ENCODE measurements around the gene CACFD1. TPM values are rescaled to one million over a fixed set of nuclear protein-coding genes. Genes with fewer than 3 reads are reported as not detected.

Gene CACFD1
- total and polyA plus RNA-seq, 2 donors (not counting 3 experiments of a cell fraction or from before 2014, with no cell fraction given) = 9.7 to 11.5 TPM

- no TSS peak for BruUV-seq (replicated peaks)
Observed at GRCh38 chr9:133456409-133456808, 3.4 kb upstream of the CACFD1 start.

GRCh38 chr9:133457233-133457632 is 2.5 kb upstream of the CACFD1 start:
- dilution Hi-C loops (cut with MboI; ENCODE audit: extremely low pct_ligation_motif_present, low sequenced_read_pairs) (no loop called here), intact Hi-C loops (cut with micrococcal nuclease) (no loop called here)
- no TSS peak for BruUV-seq (replicated peaks)
- Histone ChIP-seq H3K9me3 (replicated peaks; ENCODE audit: control insufficient read depth, insufficient read depth, low read length) (no peaks in the 10 kb centered on the region), H3K27ac (ENCODE audit: insufficient read depth, low read depth, low read length) (no peak overlapping the region), H3K4me1 (ENCODE audit: control insufficient read depth, extremely low read depth, insufficient read depth, low read length) (peaks cover 9% of the 10 kb centered on the region), H2AFZ (ENCODE audit: low read depth, low read length) (no peak overlapping the region), H4K20me1 (replicated peaks; ENCODE audit: control insufficient read depth, extremely low read depth, insufficient read depth, low read length) (no peaks in the 10 kb centered on the region), H3K9ac (replicated peaks; ENCODE audit: extremely low read depth, insufficient read depth, low read length) (no peak overlapping the region), H3K4me3 (replicated peaks in 1 of 3; ENCODE audit: insufficient read depth in 1 of 3, low read depth in 1 of 3, low read length in 3 of 3) (no peak overlapping the region), H3K36me3 (ENCODE audit: control insufficient read depth in 2 of 2, extremely low read depth in 1 of 2, insufficient read depth in 2 of 2, low read length in 2 of 2) (no peaks in the 10 kb centered on the region), H3K9me1 (replicated peaks; ENCODE audit: control insufficient read depth, extremely low read depth, insufficient read depth, low read length) (no peaks in the 10 kb centered on the region), H3K27me3 (ENCODE audit: control insufficient read depth in 2 of 2, insufficient read depth in 2 of 2, low read length in 2 of 2) (no peaks in the 10 kb centered on the region), H3K79me2 (ENCODE audit: control insufficient read depth, insufficient read depth, low read length) (no peaks in the 10 kb centered on the region), H3K4me2 (ENCODE audit: insufficient read depth, low read length) (no peak overlapping the region)
- no peak for DNase-seq (ENCODE audit: low read depth, low spot score)
- FAIRE-seq = no peak
- TF ChIP-seq GATA2 (IDR thresholded peaks at IDR 0.05; ENCODE audit: insufficient read depth, insufficient read length, low read depth, low read length) (no peak), POLR2A (IDR thresholded peaks at IDR 0.05; ENCODE audit: low read depth, low read length) (no peak), FOS (IDR thresholded peaks at IDR 0.05; ENCODE audit: borderline replicate concordance, insufficient read depth, low read length) (no peak), MYC (IDR thresholded peaks at IDR 0.05; ENCODE audit: low read depth, low read length) (no peak), JUN (IDR thresholded peaks at IDR 0.05; ENCODE audit: borderline replicate concordance, insufficient read depth, insufficient read length, low read depth) (no peak)
- TF ChIP-seq, protein P1, sequence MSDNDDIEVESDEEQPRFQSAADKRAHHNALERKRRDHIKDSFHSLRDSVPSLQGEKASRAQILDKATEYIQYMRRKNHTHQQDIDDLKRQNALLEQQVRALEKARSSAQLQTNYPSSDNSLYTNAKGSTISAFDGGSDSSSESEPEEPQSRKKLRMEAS (IDR thresholded peaks at IDR 0.05; ENCODE audit: insufficient read depth, insufficient read length) = no peak
- ChIA-PET CTCF (interaction anchor here (1.6 kb wide), 1 partner anchor 12 kb away, joined by 3 read pairs; no protein-coding TSS in a partner anchor), POLR2A (no interaction called here)

More at GRCh38 chr9:133456409-133456808, 3.4 kb upstream of the CACFD1 start:
- Histone ChIP-seq H3K27me3 (ENCODE audit: control insufficient read depth in 2 of 2, insufficient read depth in 2 of 2, low read length in 2 of 2) (no peaks in the 10 kb centered on the region), H4K20me1 (replicated peaks; ENCODE audit: control insufficient read depth, extremely low read depth, insufficient read depth, low read length) (no peaks in the 10 kb centered on the region), H3K4me1 (ENCODE audit: control insufficient read depth, extremely low read depth, insufficient read depth, low read length) (peaks cover 9% of the 10 kb centered on the region), H3K9me3 (replicated peaks; ENCODE audit: control insufficient read depth, insufficient read depth, low read length) (no peaks in the 10 kb centered on the region), H2AFZ (ENCODE audit: low read depth, low read length) (no peak overlapping the region), H3K9ac (replicated peaks; ENCODE audit: extremely low read depth, insufficient read depth, low read length) (no peak overlapping the region), H3K4me3 (replicated peaks in 1 of 3; ENCODE audit: insufficient read depth in 1 of 3, low read depth in 1 of 3, low read length in 3 of 3) (no peak overlapping the region), H3K36me3 (ENCODE audit: control insufficient read depth in 2 of 2, extremely low read depth in 1 of 2, insufficient read depth in 2 of 2, low read length in 2 of 2) (no peaks in the 10 kb centered on the region), H3K79me2 (ENCODE audit: control insufficient read depth, insufficient read depth, low read length) (no peaks in the 10 kb centered on the region), H3K4me2 (ENCODE audit: insufficient read depth, low read length) (no peak overlapping the region), H3K27ac (ENCODE audit: insufficient read depth, low read depth, low read length) (no peak overlapping the region), H3K9me1 (replicated peaks; ENCODE audit: control insufficient read depth, extremely low read depth, insufficient read depth, low read length) (no peaks in the 10 kb centered on the region)
- FAIRE-seq = no peak
- dilution Hi-C loops (cut with MboI; ENCODE audit: extremely low pct_ligation_motif_present, low sequenced_read_pairs) = no loop called here
- TF ChIP-seq, protein P1 (IDR thresholded peaks at IDR 0.05; ENCODE audit: insufficient read depth, insufficient read length) = no peak
- TF ChIP-seq FOS (IDR thresholded peaks at IDR 0.05; ENCODE audit: borderline replicate concordance, insufficient read depth, low read length) = no peak
- CTCF ChIA-PET = interaction anchor here (1.6 kb wide), 1 partner anchor 11 kb away, joined by 3 read pairs; no protein-coding TSS in a partner anchor
- no peak for DNase-seq (ENCODE audit: low read depth, low spot score)
- POLR2A ChIA-PET = no interaction called here
- intact Hi-C loops (cut with micrococcal nuclease) = no loop called here

All from endothelial cell of umbilical vein (primary cell).